Effector memory CD8-positive, alpha-beta T cell (primary cell): ENCODE results near the gene SHMT2.

Experiments
- ATAC-seq: fragments of 150-1000 bp; cut with Tn5 transposase; replicated peaks from 2 replicates; pipeline ENCODE4 v1.10.0; 2021; ENCODE audit warnings: mild to moderate bottlenecking, moderate library complexity
- DNase-seq, 3 experiments: peaks; one replicate each; pipeline ENCODE4 v3.0.0; 2021
- H3K27ac Mint-ChIP-seq, 2 donors: one replicate each; pipeline ENCODE4 v1.8.0; 2022; ENCODE audit warnings: mild to moderate bottlenecking in 2 of 2, mixed read lengths in 2 of 2, moderate library complexity in 2 of 2
- H3K27me3 Mint-ChIP-seq, 2 donors: one replicate each; pipeline ENCODE4 v1.8.0; 2022; ENCODE audit warnings: mixed read lengths in 2 of 2
- H3K36me3 Mint-ChIP-seq: one replicate; pipeline ENCODE4 v1.8.0; 2022; ENCODE audit warnings: mild to moderate bottlenecking, moderate library complexity, mixed read lengths; ENCODE audit not compliant: insufficient read depth
- H3K4me1 Mint-ChIP-seq, 2 donors: one replicate each; pipeline ENCODE4 v1.8.0; 2022; ENCODE audit warnings: low read depth in 2 of 2, mixed read lengths in 2 of 2
- H3K4me3 Mint-ChIP-seq, 2 donors: one replicate each; pipeline ENCODE4 v1.8.0; 2022; ENCODE audit warnings: mild to moderate bottlenecking in 2 of 2, mixed read lengths in 2 of 2, moderate library complexity in 2 of 2
- H3K9me3 Mint-ChIP-seq, 2 donors: one replicate each; pipeline ENCODE4 v1.8.0; 2022; ENCODE audit warnings: mixed read lengths in 2 of 2

The SHMT2 gene

GRCh38 chr12:57247041-57247440, 17.5 kb downstream of the SHMT2 start:
- peaks cover 21 to 55% of the 10 kb centered on the region in 2 donors for H3K27me3 Mint-ChIP-seq
- H3K4me3 Mint-ChIP-seq, result no peak overlapping the region
- no peaks in the 10 kb centered on the region for H3K9me3 Mint-ChIP-seq
- no peak overlapping the region for H3K27ac Mint-ChIP-seq
- ATAC-seq, result no peak
- no peak for DNase-seq
- H3K4me1 Mint-ChIP-seq, result peaks cover 11 to 18% of the 10 kb centered on the region in 2 donors
- peaks cover 7% of the 10 kb centered on the region for H3K36me3 Mint-ChIP-seq

DNA sequence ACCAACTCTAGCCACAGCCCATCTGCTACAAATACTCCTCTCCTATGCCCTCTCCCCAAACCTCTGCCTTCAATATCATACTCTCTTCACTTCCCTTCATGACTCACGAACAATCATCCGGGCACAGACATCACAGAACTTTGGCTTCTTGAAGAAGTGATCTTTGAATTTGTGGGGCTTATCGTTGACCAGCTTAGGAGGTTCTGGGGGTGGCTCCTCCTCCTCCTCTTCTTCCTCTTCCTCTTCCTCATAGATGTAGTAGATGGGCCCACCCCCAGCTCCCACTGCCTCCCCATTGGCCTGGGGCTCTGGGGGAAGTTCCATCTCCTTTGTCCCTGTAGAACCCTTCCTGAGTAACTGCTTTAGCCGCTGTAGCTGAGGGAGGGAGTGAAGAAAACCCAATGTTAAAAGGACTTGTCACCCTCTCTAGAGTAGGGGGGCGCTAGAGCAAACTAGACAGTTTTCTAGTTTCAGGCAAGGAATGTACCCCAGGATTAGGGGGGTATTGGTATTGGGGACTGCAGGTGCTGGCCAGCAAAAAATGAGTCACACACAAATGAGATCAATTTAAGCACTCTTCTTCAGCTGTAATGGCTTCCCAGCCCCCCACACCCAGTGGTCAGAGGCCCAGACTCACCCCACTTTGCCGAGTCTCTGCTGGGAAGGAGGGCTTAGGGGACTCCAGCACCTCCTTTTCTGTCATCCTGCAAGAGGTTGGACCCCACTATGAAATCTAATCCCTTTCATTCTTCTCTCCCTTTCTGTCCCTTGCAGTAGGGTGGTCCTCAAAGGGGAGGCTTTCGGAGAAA, 19.6 kb downstream of the SHMT2 start:
- peaks cover 3 to 34% of the 10 kb centered on the region in 2 donors for H3K27me3 Mint-ChIP-seq
- DNase-seq (no peak), ATAC-seq (no peak)
- H3K9me3 Mint-ChIP-seq, result no peaks in the 10 kb centered on the region
- peaks cover 0 to 1% of the 10 kb centered on the region in 2 donors for H3K4me1 Mint-ChIP-seq
- no peak overlapping the region for H3K4me3 Mint-ChIP-seq
- H3K27ac Mint-ChIP-seq, result no peak overlapping the region
- peaks cover 8% of the 10 kb centered on the region for H3K36me3 Mint-ChIP-seq

DNA sequence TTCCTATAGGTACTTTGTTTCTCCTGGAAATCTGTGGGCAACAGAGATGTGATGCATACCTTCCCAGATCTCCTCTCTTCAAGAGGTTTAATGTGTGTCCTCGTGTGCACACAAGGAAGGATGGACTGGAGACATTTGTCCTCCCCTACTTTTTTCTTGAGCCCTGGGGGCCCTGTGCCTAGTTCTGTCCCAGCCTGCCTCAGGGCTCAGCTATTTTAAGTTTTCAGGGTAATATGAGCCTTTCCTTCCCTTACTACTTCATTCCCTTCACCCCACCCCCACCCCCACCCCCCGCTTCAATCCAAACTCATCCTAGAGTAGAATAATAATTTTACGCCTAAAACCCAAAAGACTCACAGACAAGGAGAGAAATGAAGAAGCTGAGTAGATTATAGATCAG, 21.0 kb downstream of the SHMT2 start:
- Mint-ChIP-seq H3K27me3 (peaks cover 0 to 23% of the 10 kb centered on the region in 2 donors), H3K9me3 (no peaks in the 10 kb centered on the region), H3K36me3 (peaks cover 11% of the 10 kb centered on the region), H3K4me1 (no peaks in the 10 kb centered on the region), H3K4me3 (no peak overlapping the region), H3K27ac (no peak overlapping the region)
- ATAC-seq (no peak), DNase-seq (no peak)

- no peaks in the 10 kb centered on the region for H3K4me1 Mint-ChIP-seq
- H3K9me3 Mint-ChIP-seq, result no peaks in the 10 kb centered on the region
- peaks cover 13% of the 10 kb centered on the region for H3K36me3 Mint-ChIP-seq
- peaks cover 0 to 23% of the 10 kb centered on the region in 2 donors for H3K27me3 Mint-ChIP-seq
- no peak for ATAC-seq
- no peak within 1 kb of the TSS for H3K4me3 Mint-ChIP-seq
- no peak for DNase-seq
- no peak within 1 kb of the TSS for H3K27ac Mint-ChIP-seq
Measured at GRCh38 chr12:57250956-57251355, 21.4 kb downstream of the SHMT2 start, which contains the start of gene STAC3. Gene STAC3 (minus strand): TSS chr12:57251187. CDS start chr12:57249636, 1,551 bp downstream.

DNA sequence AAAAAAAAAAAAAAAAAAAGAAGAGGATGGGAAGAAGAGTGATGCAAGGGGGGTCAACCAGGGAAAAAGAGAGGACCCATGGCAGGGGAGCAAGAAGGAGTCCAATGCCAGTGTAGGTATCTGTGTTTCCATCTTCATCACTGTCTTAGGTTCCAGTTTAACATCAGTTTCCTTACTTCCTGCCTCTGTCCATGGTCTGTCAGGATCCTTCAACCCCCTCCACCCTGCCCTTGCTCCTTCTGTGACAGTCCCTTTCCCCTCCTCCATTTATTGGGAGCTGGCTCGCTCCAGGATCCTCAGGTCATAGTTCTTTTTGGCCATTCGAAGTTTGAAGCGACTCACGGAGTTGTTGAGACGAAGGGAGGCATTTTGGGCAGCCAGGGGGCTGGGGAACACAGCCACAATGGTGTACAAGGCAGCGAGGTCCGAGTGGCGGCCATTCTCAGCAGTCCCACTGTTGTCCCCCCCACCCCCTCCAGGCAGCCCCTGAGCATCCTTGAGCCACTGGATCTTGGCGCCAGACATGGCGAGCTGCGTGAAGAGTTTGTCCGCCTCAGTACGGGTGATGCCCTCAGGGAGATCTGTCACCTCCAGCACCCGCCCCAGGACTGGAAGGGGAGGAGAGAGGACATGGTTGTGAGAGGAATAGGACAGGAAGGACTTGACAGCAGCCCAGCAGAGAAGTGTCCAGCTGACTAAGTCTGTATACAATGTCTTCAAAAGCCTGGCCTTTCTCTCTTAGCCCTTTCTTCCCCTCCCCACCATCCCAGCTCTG, 25.2 kb downstream of the SHMT2 start:
- no peaks in the 10 kb centered on the region for H3K9me3 Mint-ChIP-seq
- H3K27me3 Mint-ChIP-seq, result no peaks in the 10 kb centered on the region
- H3K27ac Mint-ChIP-seq, result peak overlapping the region in 1 of 2 donors; percentile 9
- no peaks in the 10 kb centered on the region for H3K4me1 Mint-ChIP-seq
- H3K36me3 Mint-ChIP-seq, result peaks cover 40% of the 10 kb centered on the region
- no peak overlapping the region for H3K4me3 Mint-ChIP-seq
- ATAC-seq (no peak), DNase-seq (no peak)

- ATAC-seq (no peak), DNase-seq (no peak)
- Mint-ChIP-seq H3K27me3 (no peaks in the 10 kb centered on the region), H3K4me3 (no peak overlapping the region), H3K9me3 (no peaks in the 10 kb centered on the region), H3K4me1 (no peaks in the 10 kb centered on the region), H3K27ac (no peak overlapping the region), H3K36me3 (peaks cover 48% of the 10 kb centered on the region)
Measured at GRCh38 chr12:57255916-57256315, 26.4 kb downstream of the SHMT2 start.

DNA sequence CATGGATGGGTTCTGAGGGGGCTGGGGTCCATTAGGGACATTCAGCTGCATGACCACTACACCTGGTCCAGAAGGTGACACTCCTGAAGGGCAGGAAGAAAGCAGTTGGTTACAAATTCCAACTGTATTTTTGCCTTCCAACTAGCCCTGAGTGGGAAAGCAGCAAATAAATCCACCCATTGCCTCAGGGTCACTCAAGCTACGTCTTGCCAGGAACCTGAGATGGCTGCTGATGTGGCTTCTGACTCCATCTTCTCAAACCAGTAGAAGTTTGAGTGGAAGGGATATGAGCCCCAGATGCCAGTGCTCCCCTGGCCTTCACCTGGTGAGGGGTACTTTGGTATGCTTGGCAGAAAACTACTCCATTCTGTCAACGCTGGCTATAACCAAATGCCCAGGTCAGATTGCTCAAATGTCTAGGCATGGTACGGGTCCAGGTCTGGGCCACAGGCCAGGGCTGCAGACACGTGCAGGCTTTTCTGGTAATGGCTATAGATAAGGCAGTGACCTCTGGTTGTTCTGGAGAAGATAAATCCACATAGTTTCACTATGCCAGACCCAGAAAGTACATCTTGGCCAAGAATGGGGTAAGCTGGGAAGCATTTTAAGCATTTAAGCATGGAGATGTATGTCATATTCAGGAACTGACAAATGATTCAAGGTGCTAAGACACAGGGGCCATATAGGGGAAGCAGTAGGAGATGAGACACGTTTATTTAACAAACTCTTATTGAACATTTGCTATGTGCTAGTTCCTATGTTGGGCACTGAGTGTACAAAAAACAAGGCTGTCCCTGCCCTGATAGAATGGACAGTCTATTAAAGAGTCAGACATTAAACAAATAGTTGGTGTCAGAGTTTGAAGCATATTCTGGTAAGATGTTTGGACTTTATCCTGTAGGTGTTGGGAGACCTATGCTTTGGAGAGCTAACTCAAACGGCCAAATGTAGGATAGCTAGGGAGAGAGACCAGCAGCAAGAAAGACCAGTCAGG, 29.8 kb downstream of the SHMT2 start:
- H3K36me3 Mint-ChIP-seq, result peaks cover 54% of the 10 kb centered on the region
- H3K27ac Mint-ChIP-seq, result no peak overlapping the region
- DNase-seq, result no peak
- ATAC-seq, result no peak
- no peaks in the 10 kb centered on the region for H3K9me3 Mint-ChIP-seq
- peaks cover 2 to 5% of the 10 kb centered on the region in 2 donors for H3K4me1 Mint-ChIP-seq
- H3K27me3 Mint-ChIP-seq, result no peaks in the 10 kb centered on the region
- H3K4me3 Mint-ChIP-seq, result no peak overlapping the region

GRCh38 chr12:57260366-57260765, 30.9 kb downstream of the SHMT2 start:
- H3K9me3 Mint-ChIP-seq, result no peaks in the 10 kb centered on the region
- H3K27ac Mint-ChIP-seq, result peak overlapping the region in 1 of 2 donors; percentile 12
- peaks cover 60% of the 10 kb centered on the region for H3K36me3 Mint-ChIP-seq
- no peaks in the 10 kb centered on the region for H3K27me3 Mint-ChIP-seq
- peaks cover 2 to 5% of the 10 kb centered on the region in 2 donors for H3K4me1 Mint-ChIP-seq
- H3K4me3 Mint-ChIP-seq, result no peak overlapping the region
- no peak for ATAC-seq
- DNase-seq, result no peak

DNA sequence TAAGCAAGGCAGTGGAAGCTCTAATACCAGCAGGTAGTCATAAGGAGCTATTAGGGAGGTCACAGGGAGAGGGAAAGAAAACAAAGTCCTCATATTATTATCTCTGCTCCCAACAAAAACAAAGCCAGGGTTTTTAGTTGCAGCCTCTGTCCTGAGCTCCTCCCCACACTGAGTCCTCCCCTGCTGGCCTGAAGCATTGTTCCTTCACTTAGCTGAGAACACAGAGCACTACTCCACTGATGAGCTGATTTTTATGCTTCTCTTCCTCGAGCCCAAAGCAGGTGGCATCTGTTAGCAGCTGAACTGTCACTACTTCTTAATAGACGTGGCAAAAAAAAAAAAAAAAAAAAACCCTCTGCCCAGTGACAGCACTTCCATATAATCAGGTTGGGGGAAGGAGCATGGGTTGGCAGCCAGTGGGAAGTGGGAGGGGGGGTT, 31.9 kb downstream of the SHMT2 start:
- no peaks in the 10 kb centered on the region for H3K9me3 Mint-ChIP-seq
- H3K27me3 Mint-ChIP-seq, result no peaks in the 10 kb centered on the region
- no peak for DNase-seq
- no peak overlapping the region for H3K4me3 Mint-ChIP-seq
- no peak for ATAC-seq
- peaks cover 62% of the 10 kb centered on the region for H3K36me3 Mint-ChIP-seq
- peaks cover 2 to 5% of the 10 kb centered on the region in 2 donors for H3K4me1 Mint-ChIP-seq
- peak overlapping the region in 1 of 2 donors; percentile 63 for H3K27ac Mint-ChIP-seq

DNA sequence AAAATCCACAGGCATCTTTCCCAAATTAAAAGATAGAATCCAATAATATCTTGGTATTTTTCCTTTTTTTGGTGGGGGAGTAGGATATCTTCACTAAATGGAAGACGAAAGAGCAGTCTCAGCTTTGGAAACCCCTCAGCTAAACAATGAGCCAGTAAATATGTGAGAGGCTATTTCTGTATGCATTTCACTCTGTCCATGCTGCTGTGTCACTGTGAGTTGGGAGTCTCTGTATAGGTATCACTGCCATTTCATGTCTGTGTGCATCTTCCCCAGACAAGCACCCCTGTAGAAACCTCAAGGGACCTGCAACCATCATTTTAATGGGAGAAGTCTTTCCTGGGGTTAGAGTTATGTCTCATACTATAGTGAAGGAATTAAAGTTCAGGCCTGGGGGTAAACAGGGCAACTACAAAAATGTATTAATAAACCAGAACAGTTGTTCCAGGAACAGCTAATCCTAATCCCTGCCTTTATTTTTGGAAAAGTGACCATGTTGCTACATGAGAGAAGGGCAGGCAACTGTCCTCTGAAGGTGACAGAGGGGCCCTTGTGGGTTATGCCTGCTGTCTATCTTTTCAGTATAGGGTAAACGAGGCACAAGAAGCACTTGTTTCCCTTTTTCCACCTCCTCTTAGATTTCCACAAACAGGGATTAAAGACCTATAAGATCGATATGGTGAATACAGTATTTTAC, 32.8 kb downstream of the SHMT2 start:
- Mint-ChIP-seq H3K4me1 (peaks cover 2 to 5% of the 10 kb centered on the region in 2 donors), H3K9me3 (no peaks in the 10 kb centered on the region), H3K27ac (no peak overlapping the region), H3K4me3 (no peak overlapping the region), H3K27me3 (no peaks in the 10 kb centered on the region), H3K36me3 (peaks cover 62% of the 10 kb centered on the region)
- ATAC-seq (no peak), DNase-seq (no peak)

DNA sequence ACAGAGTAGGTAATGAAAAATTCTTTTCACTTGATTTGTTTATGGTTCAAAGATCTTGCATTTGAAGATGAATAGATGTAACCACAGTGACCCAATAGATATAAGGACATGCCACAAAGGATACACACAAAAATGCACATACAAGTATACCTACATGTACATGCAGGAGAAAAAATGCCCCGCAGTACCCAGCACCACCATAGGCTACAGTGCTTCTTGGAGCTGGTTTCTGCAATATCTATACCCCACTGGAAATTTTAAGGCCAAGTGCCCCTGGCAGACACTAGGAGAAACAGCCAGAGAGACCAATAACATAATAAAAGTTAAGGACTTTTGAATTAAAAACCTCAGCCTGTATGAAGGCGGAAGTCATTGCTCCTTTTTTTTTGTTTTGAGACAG, 33.6 kb downstream of the SHMT2 start:
- ATAC-seq (no peak), DNase-seq (no peak)
- no peak overlapping the region for H3K4me3 Mint-ChIP-seq
- H3K9me3 Mint-ChIP-seq, result no peaks in the 10 kb centered on the region
- H3K36me3 Mint-ChIP-seq, result peaks cover 67% of the 10 kb centered on the region
- H3K27ac Mint-ChIP-seq, result no peak overlapping the region
- no peaks in the 10 kb centered on the region for H3K27me3 Mint-ChIP-seq
- H3K4me1 Mint-ChIP-seq, result peaks cover 2 to 5% of the 10 kb centered on the region in 2 donors

GRCh38 chr12:57266681-57267080, 37.2 kb downstream of the SHMT2 start:
- H3K9me3 Mint-ChIP-seq, result no peaks in the 10 kb centered on the region
- DNase-seq (no peak), ATAC-seq (no peak)
- no peak overlapping the region for H3K4me3 Mint-ChIP-seq
- peaks cover 2 to 5% of the 10 kb centered on the region in 2 donors for H3K4me1 Mint-ChIP-seq
- no peak overlapping the region for H3K27ac Mint-ChIP-seq
- H3K36me3 Mint-ChIP-seq, result peaks cover 58% of the 10 kb centered on the region
- H3K27me3 Mint-ChIP-seq, result no peaks in the 10 kb centered on the region
